Aorta (tissue), 5 donors: ENCODE data around the gene SLC37A1. TPM values are rescaled to one million over a fixed set of nuclear protein-coding genes. Genes with fewer than 3 reads are reported as not detected.

ENCODE experiments used
- ATAC-seq: fragments of 200-7000 bp; cut with Tn5 transposase; one replicate; pipeline ENCODE4 v1.9.1; 2022; ENCODE audit warnings: moderate library complexity; ENCODE audit not compliant: low FRiP score
- DNase-seq, 2 donors: peaks; one replicate each; pipeline ENCODE4 v3.0.0-alpha.2; 2020
- H3K27ac ChIP-seq, 2 donors: one replicate each; pipeline ENCODE4 v1.5.1; 2013; ENCODE audit warnings: low read length in 2 of 2, mild to moderate bottlenecking in 2 of 2, moderate library complexity in 2 of 2, control low read depth in 1 of 2, inconsistent platforms in 1 of 2, low read depth in 1 of 2
- H3K27me3 ChIP-seq, 2 donors: one replicate each; pipeline ENCODE4 v1.6.1; 2013; ENCODE audit warnings: control low read depth in 1 of 2, low read length in 1 of 2, mild to moderate bottlenecking in 1 of 2, moderate library complexity in 1 of 2; ENCODE audit not compliant: insufficient read depth in 2 of 2, control insufficient read depth in 1 of 2
- H3K36me3 ChIP-seq, 2 donors: one replicate each; pipeline ENCODE4 v1.6.1; 2013; ENCODE audit warnings: control low read depth in 1 of 2, low read length in 1 of 2, mild to moderate bottlenecking in 1 of 2; ENCODE audit not compliant: insufficient read depth in 2 of 2, control insufficient read depth in 1 of 2
- H3K4me1 ChIP-seq, 2 donors: one replicate each; pipeline ENCODE4 v1.6.1; 2013; ENCODE audit warnings: low read length in 2 of 2, control low read depth in 1 of 2, mild to moderate bottlenecking in 1 of 2, moderate library complexity in 1 of 2; ENCODE audit not compliant: insufficient read depth in 2 of 2, control insufficient read depth in 1 of 2
- H3K4me3 ChIP-seq, 2 donors: one replicate each; pipeline ENCODE4 v1.5.1; 2013; ENCODE audit warnings: low read length in 2 of 2, control low read depth in 1 of 2, mild to moderate bottlenecking in 1 of 2
- H3K9me3 ChIP-seq: one replicate; pipeline ENCODE4 v1.6.1; 2013; ENCODE audit warnings: mild to moderate bottlenecking, low read length; ENCODE audit not compliant: control insufficient read depth
- WGBS, 2 donors: extraction: QIAGEN DNeasy Blood & Tissue Kit; methylation state at CpG; one replicate each; pipeline ENCODE4 v1.1.7; 2013; 5-methylcytosine and 5-hydroxymethylcytosine counted together
- intact Hi-C, 2 donors: fragments of 100-400 bp; cut with DNase I; formaldehyde crosslinking; loops; one replicate each; pipeline versions ENCODE4 v1.14.2 to v1.15.0; 2022
- polyA plus RNA-seq, 2 donors: library from polyadenylated mRNA; stranded (reverse); fragments of 200-250 nt; gene quantifications; one replicate each; pipeline ENCODE4 v1.2.3, GENCODE V29; 2013
- total RNA-seq, 2 donors: library from RNA; stranded (reverse); fragmentation: NEBNext Ultra II Directional; extraction: Animal tissue kit (Norgen Biotek cat#: 25700); gene quantifications; one replicate each; pipeline ENCODE4 v1.2.1, GENCODE V29; 2021
- donor health status: healthy with polysubstance abuse.
- donor health status: Bipolar disorder and iron deficiency.
- donor health status: DM: no; HTN: no; CAD: no.
- donor health status: DM: no; HTN: no; CAD: no.
- donor health status: DM: yes; HTN: yes; CAD: no.

SLC37A1 gene
- total and polyA plus RNA-seq, 4 donors = 5.0 to 11.7 (median 6.4) TPM

DNA sequence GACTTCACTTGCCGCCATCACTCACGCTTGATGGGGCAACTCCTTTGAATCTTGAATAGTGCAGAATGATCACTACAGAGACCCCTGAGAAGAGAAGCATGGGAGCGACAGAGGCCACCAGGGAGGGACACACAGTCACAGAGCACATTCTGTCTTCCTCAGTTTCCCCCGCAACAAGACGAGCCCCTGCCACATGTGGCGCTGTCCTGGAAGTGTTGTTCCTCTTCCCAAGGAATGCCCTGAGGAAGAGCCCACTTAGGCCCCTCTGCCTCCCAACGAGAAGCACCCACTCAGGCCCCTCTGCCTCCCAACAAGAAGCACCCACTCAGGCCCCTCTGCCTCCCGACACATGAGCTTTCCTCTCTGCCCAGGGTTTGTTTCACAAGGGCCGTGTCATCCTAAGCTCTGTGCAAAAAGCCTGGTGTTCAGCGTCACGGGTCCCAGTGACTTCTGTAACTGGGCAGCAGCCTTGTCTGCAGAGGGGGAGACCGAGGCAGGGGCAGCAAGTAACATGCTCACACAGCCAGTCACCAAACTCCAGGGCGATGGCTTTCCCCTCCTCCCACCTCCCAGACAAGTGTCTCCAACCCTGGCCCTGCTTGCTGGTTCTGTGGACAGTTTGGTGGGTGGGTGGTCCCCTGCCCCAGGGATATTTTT lies 19.8 kb downstream of the SLC37A1 start:
- 89 to 93% methylated on average over 13 of the region's 13 CpGs for WGBS, 2 donors
- H3K9me3 ChIP-seq = no peaks in the 10 kb centered on the region
- no peaks in the 10 kb centered on the region for H3K27me3 ChIP-seq
- no peaks in the 10 kb centered on the region for H3K4me1 ChIP-seq
- H3K27ac ChIP-seq = no peak overlapping the region
- ATAC-seq = no peak
- DNase-seq = no peak
- intact Hi-C loops = no loop called here
- H3K4me3 ChIP-seq = no peak overlapping the region
- peaks cover 0 to 2% of the 10 kb centered on the region in 2 donors for H3K36me3 ChIP-seq

GRCh38 chr21:42533963-42534355 lies 20.3 kb downstream of the SLC37A1 start:
- H3K4me1 ChIP-seq = no peaks in the 10 kb centered on the region
- no peaks in the 10 kb centered on the region for H3K27me3 ChIP-seq
- peaks cover 0 to 2% of the 10 kb centered on the region in 2 donors for H3K36me3 ChIP-seq
- H3K9me3 ChIP-seq = no peaks in the 10 kb centered on the region
- WGBS, 2 donors = 85 to 87% methylated on average over 4 of the region's 4 CpGs
- no peak overlapping the region for H3K27ac ChIP-seq
- intact Hi-C loops = no loop called here
- ATAC-seq = no peak
- DNase-seq = no peak
- no peak overlapping the region for H3K4me3 ChIP-seq

- ATAC-seq (no peak), DNase-seq (peak in 1 of 2 donors; percentile 86)
- intact Hi-C loops = no loop called here
- Histone ChIP-seq H3K9me3 (no peaks in the 10 kb centered on the region), H3K4me1 (no peaks in the 10 kb centered on the region), H3K27ac (no peak overlapping the region), H3K27me3 (no peaks in the 10 kb centered on the region), H3K36me3 (peaks cover 0 to 2% of the 10 kb centered on the region in 2 donors), H3K4me3 (no peak overlapping the region)
- WGBS, 2 donors = 74 to 79% methylated on average over 28 of the region's 28 CpGs
Observed at GRCh38 chr21:42534421-42535378, 21.0 kb downstream of the SLC37A1 start.

- H3K27me3 ChIP-seq = no peaks in the 10 kb centered on the region
- H3K9me3 ChIP-seq = no peaks in the 10 kb centered on the region
- no peak overlapping the region for H3K4me3 ChIP-seq
- 80 to 82% methylated on average over 17 of the region's 17 CpGs for WGBS, 2 donors
- no peak overlapping the region for H3K27ac ChIP-seq
- ATAC-seq (no peak), DNase-seq (no peak)
- no peaks in the 10 kb centered on the region for H3K4me1 ChIP-seq
- intact Hi-C loops = no loop called here
- peaks cover 0 to 2% of the 10 kb centered on the region in 2 donors for H3K36me3 ChIP-seq
Observed at GRCh38 chr21:42535602-42536171, 22.0 kb downstream of the SLC37A1 start.

GRCh38 chr21:42536601-42537000 lies 22.9 kb downstream of the SLC37A1 start:
- ATAC-seq (no peak), DNase-seq (peak in 1 of 2 donors; percentile 11)
- peaks cover 0 to 2% of the 10 kb centered on the region in 2 donors for H3K36me3 ChIP-seq
- WGBS, 2 donors = 91 to 93% methylated on average over 8 of the region's 8 CpGs
- no peak overlapping the region for H3K27ac ChIP-seq
- intact Hi-C loops = no loop called here
- H3K4me3 ChIP-seq = no peak overlapping the region
- no peaks in the 10 kb centered on the region for H3K9me3 ChIP-seq
- no peaks in the 10 kb centered on the region for H3K27me3 ChIP-seq
- H3K4me1 ChIP-seq = no peaks in the 10 kb centered on the region

GRCh38 chr21:42537106-42537742 lies 23.6 kb downstream of the SLC37A1 start:
- intact Hi-C loops = no loop called here
- no peak overlapping the region for H3K4me3 ChIP-seq
- H3K27ac ChIP-seq = no peak overlapping the region
- WGBS, 2 donors = 87 to 90% methylated on average over 4 of the region's 4 CpGs
- H3K36me3 ChIP-seq = peaks cover 0 to 2% of the 10 kb centered on the region in 2 donors
- DNase-seq (no peak), ATAC-seq (no peak)
- H3K4me1 ChIP-seq = no peaks in the 10 kb centered on the region
- H3K9me3 ChIP-seq = no peaks in the 10 kb centered on the region
- no peaks in the 10 kb centered on the region for H3K27me3 ChIP-seq

DNA sequence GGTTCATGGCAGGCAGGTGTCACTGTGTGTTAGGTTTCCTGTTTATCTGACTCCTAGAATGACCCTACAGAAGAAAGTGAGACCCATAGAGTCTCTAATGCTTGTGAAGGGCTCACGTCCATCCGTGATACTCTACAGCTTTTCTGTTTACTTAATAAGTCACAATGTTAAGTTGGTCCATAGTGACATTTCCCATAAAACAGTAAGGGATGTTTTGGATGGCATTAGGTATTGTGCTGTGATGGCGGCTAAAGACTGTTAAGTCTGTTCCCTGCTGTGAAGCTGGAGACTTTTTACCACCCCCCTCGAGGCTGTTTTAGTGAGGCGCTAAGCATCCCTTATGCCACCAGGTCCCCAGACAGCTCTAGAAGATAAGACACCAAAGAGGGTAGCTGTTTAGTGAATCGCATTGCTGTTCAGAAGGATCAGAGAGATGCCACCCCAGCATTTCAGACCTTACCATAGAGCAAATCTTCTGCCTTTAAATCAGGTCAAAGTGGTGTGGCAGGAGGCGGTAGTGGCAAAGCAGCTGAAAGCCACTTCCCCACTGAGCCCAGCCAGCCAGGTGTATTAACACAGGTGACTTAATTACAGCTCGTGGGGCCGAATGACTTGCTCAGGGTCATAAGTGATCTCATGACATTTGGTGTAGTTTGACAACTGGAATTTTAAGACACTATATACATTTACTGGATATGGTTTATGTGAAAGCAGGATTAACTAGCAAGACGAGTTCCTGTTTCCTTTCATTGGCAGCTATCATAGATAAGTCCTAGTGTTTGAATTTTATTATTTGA lies 25.0 kb downstream of the SLC37A1 start:
- WGBS, 2 donors = 78 to 81% methylated on average over 10 of the region's 10 CpGs
- intact Hi-C loops = no loop called here
- ATAC-seq = no peak

GRCh38 chr21:42539342-42539741 lies 25.7 kb downstream of the SLC37A1 start:
- Histone ChIP-seq H3K27me3 (no peaks in the 10 kb centered on the region), H3K36me3 (peaks cover 0 to 2% of the 10 kb centered on the region in 2 donors), H3K4me3 (no peak overlapping the region), H3K27ac (no peak overlapping the region), H3K9me3 (no peaks in the 10 kb centered on the region), H3K4me1 (no peaks in the 10 kb centered on the region)
- ATAC-seq (no peak), DNase-seq (peak in 1 of 2 donors; percentile 65)
- whole genome bisulfite sequencing, 2 donors = 92% methylated on average over 17 of the region's 17 CpGs
- intact Hi-C loops = no loop called here

More for the DNA sequence above, 25.0 kb downstream of the SLC37A1 start:
- peak in 1 of 2 donors; percentile 16 for DNase-seq
- H3K9me3 ChIP-seq = no peaks in the 10 kb centered on the region
- no peaks in the 10 kb centered on the region for H3K4me1 ChIP-seq
- H3K4me3 ChIP-seq = no peak overlapping the region
- H3K27me3 ChIP-seq = no peaks in the 10 kb centered on the region
- no peak overlapping the region for H3K27ac ChIP-seq
- peaks cover 0 to 2% of the 10 kb centered on the region in 2 donors for H3K36me3 ChIP-seq
